Smooth muscle cell of the umbilical artery (primary cell): ENCODE measurements around the gene STXBP5. TPM values are rescaled to one million over a fixed set of nuclear protein-coding genes. Genes with fewer than 3 reads are reported as not detected.

ENCODE experiments used
- total RNA-seq: library from RNA; depleted of rRNA; stranded (reverse); fragments of >200 nt; gene quantifications from 2 replicates; pipeline ENCODE4 v1.2.3, GENCODE V29; 2014

Gene STXBP5
- total RNA-seq: 46.0 and 56.8 TPM in 2 replicates

DNA sequence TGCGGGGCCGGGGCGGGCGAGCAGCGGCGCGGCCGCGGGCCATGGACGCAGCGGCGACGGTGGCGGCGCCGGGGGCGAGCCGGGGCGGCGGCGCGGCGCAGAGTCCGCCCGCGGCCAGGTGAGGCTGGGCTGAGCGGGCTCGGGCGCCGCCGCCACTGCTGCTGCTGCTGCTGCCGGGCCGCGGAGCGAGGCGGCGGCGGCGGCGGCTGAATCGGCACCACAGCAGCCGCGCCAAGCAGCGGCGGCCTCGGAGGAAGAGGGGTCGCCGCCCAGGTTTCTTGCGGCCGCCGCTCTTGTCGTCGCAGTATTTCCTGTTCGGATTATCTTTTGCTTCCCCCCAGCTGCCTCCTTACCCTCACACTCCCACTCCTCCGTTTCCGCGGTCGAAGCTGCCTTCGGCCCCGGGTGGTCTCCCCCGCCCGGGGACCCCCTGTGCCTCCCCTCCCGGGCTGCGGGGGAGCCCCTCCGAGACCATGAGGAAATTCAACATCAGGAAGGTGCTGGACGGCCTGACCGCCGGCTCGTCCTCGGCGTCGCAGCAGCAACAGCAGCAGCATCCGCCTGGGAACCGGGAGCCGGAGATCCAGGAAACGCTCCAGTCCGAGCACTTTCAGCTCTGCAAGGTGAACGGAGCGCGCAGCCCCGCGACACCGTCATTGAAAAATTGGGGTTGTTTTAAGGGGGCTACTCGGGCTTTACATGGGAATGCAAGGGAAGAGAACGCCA is at the start of gene STXBP5:
STXBP5 (plus strand) TSS at position 358 of the 726 bp plus-strand sequence; CDS start at position 474, 116 bp downstream.

